Activated naive CD4-positive, alpha-beta T cell treated with anti-CD3 and anti-CD28 coated beads, Interleukin-2, amount 10 ng/mL, durations not matched to agents 7 days and 5 days (primary cell): Measurements from ENCODE around the gene NBEA.

Experiments
- CTCF ChIA-PET: fragments of 350-600 bp; sonication (Branson Sonifier 250); formaldehyde crosslinking; loops from one replicate; lab custom pipeline; 2021; ENCODE audit warnings: antibody characterized with exemption; lab: Charles Lee
- DNase-seq: peaks from one replicate; pipeline ENCODE4 v3.0.0-alpha.2; 2020
- H3K27ac Mint-ChIP-seq: one replicate; pipeline ENCODE4 v1.8.0; 2021; ENCODE audit warnings: mild to moderate bottlenecking, moderate library complexity, mixed read lengths
- H3K27me3 Mint-ChIP-seq: one replicate; pipeline ENCODE4 v1.8.0; 2021; ENCODE audit warnings: mild to moderate bottlenecking, mixed read lengths
- H3K36me3 Mint-ChIP-seq: one replicate; pipeline ENCODE4 v1.8.0; 2021; ENCODE audit warnings: mixed read lengths
- H3K4me1 Mint-ChIP-seq: one replicate; pipeline ENCODE4 v1.8.0; 2021; ENCODE audit warnings: mixed read lengths
- H3K4me3 Mint-ChIP-seq: one replicate; pipeline ENCODE4 v1.8.0; 2021; ENCODE audit warnings: mild to moderate bottlenecking, moderate library complexity, mixed read lengths
- H3K9me3 Mint-ChIP-seq: one replicate; pipeline ENCODE4 v1.8.0; 2021; ENCODE audit warnings: mixed read lengths

NBEA gene

GRCh38 chr13:35524171-35524570 lies 582.1 kb downstream of the NBEA start:
- CTCF ChIA-PET: no interaction called here
- no peaks in the 10 kb centered on the region for H3K4me1 Mint-ChIP-seq
- no peak overlapping the region for H3K4me3 Mint-ChIP-seq
- no peak overlapping the region for H3K27ac Mint-ChIP-seq
- H3K36me3 Mint-ChIP-seq: no peaks in the 10 kb centered on the region
- H3K27me3 Mint-ChIP-seq: no peaks in the 10 kb centered on the region
- DNase-seq: no peak
- no peaks in the 10 kb centered on the region for H3K9me3 Mint-ChIP-seq

GRCh38 chr13:35526577-35526976 lies 584.5 kb downstream of the NBEA start:
- no peak overlapping the region for H3K27ac Mint-ChIP-seq
- no peaks in the 10 kb centered on the region for H3K4me1 Mint-ChIP-seq
- no peaks in the 10 kb centered on the region for H3K36me3 Mint-ChIP-seq
- DNase-seq: no peak
- H3K9me3 Mint-ChIP-seq: no peaks in the 10 kb centered on the region
- CTCF ChIA-PET: no interaction called here
- no peaks in the 10 kb centered on the region for H3K27me3 Mint-ChIP-seq
- no peak overlapping the region for H3K4me3 Mint-ChIP-seq

GRCh38 chr13:35527451-35527850 lies 585.4 kb downstream of the NBEA start:
- no peaks in the 10 kb centered on the region for H3K27me3 Mint-ChIP-seq
- no peaks in the 10 kb centered on the region for H3K9me3 Mint-ChIP-seq
- H3K4me1 Mint-ChIP-seq: no peaks in the 10 kb centered on the region
- H3K27ac Mint-ChIP-seq: no peak overlapping the region
- H3K36me3 Mint-ChIP-seq: no peaks in the 10 kb centered on the region
- CTCF ChIA-PET: no interaction called here
- no peak overlapping the region for H3K4me3 Mint-ChIP-seq
- no peak for DNase-seq

GRCh38 chr13:35530147-35530546 lies 588.1 kb downstream of the NBEA start:
- CTCF ChIA-PET: no interaction called here

GRCh38 chr13:35530581-35530980 lies 588.5 kb downstream of the NBEA start:
- no peaks in the 10 kb centered on the region for H3K27me3 Mint-ChIP-seq
- no peaks in the 10 kb centered on the region for H3K9me3 Mint-ChIP-seq
- H3K27ac Mint-ChIP-seq: no peak overlapping the region
- CTCF ChIA-PET: interaction anchor here (1.0 kb wide), 1 partner anchor 14 kb away, joined by 3 read pairs; no protein-coding TSS in a partner anchor
- H3K4me1 Mint-ChIP-seq: no peaks in the 10 kb centered on the region
- H3K4me3 Mint-ChIP-seq: no peak overlapping the region
- no peaks in the 10 kb centered on the region for H3K36me3 Mint-ChIP-seq
- DNase-seq: no peak

More at GRCh38 chr13:35530147-35530546, 588.1 kb downstream of the NBEA start:
- H3K27ac Mint-ChIP-seq: no peak overlapping the region
- H3K36me3 Mint-ChIP-seq: no peaks in the 10 kb centered on the region
- H3K9me3 Mint-ChIP-seq: no peaks in the 10 kb centered on the region
- H3K4me1 Mint-ChIP-seq: no peaks in the 10 kb centered on the region
- no peak for DNase-seq
- H3K27me3 Mint-ChIP-seq: no peaks in the 10 kb centered on the region
- no peak overlapping the region for H3K4me3 Mint-ChIP-seq

- Mint-ChIP-seq H3K4me1 (no peaks in the 10 kb centered on the region), H3K36me3 (no peaks in the 10 kb centered on the region), H3K9me3 (no peaks in the 10 kb centered on the region), H3K4me3 (no peak overlapping the region), H3K27ac (no peak overlapping the region), H3K27me3 (no peaks in the 10 kb centered on the region)
- no peak for DNase-seq
- CTCF ChIA-PET: interaction anchor here (1.0 kb wide), 1 partner anchor 13 kb away, joined by 3 read pairs; no protein-coding TSS in a partner anchor
Observed at GRCh38 chr13:35531526-35531925, 589.5 kb downstream of the NBEA start.

GRCh38 chr13:35534343-35534742 lies 592.3 kb downstream of the NBEA start:
- H3K27me3 Mint-ChIP-seq: no peaks in the 10 kb centered on the region
- CTCF ChIA-PET: interaction anchor here (1.4 kb wide), 1 partner anchor 16 kb away, joined by 3 read pairs; no protein-coding TSS in a partner anchor
- H3K9me3 Mint-ChIP-seq: no peaks in the 10 kb centered on the region
- no peak overlapping the region for H3K27ac Mint-ChIP-seq
- no peaks in the 10 kb centered on the region for H3K4me1 Mint-ChIP-seq
- H3K36me3 Mint-ChIP-seq: no peaks in the 10 kb centered on the region
- no peak for DNase-seq
- no peak overlapping the region for H3K4me3 Mint-ChIP-seq

- Mint-ChIP-seq H3K9me3 (no peaks in the 10 kb centered on the region), H3K36me3 (no peaks in the 10 kb centered on the region), H3K4me3 (no peak overlapping the region), H3K27me3 (no peaks in the 10 kb centered on the region), H3K4me1 (no peaks in the 10 kb centered on the region), H3K27ac (no peak overlapping the region)
- CTCF ChIA-PET: no interaction called here
- no peak for DNase-seq
Observed at GRCh38 chr13:35548790-35549189, 606.7 kb downstream of the NBEA start.

- no peak for DNase-seq
- H3K9me3 Mint-ChIP-seq: no peaks in the 10 kb centered on the region
- no peak overlapping the region for H3K27ac Mint-ChIP-seq
- no peak overlapping the region for H3K4me3 Mint-ChIP-seq
- no peaks in the 10 kb centered on the region for H3K4me1 Mint-ChIP-seq
- no peaks in the 10 kb centered on the region for H3K36me3 Mint-ChIP-seq
- CTCF ChIA-PET: interaction anchor here (0.6 kb wide), 1 partner anchor 1032 kb away, joined by 3 read pairs; no protein-coding TSS in a partner anchor
- H3K27me3 Mint-ChIP-seq: no peaks in the 10 kb centered on the region
Observed at GRCh38 chr13:35549481-35549880, 607.4 kb downstream of the NBEA start.

- Mint-ChIP-seq H3K4me1 (no peaks in the 10 kb centered on the region), H3K27me3 (no peaks in the 10 kb centered on the region), H3K36me3 (no peaks in the 10 kb centered on the region), H3K4me3 (no peak overlapping the region), H3K9me3 (no peaks in the 10 kb centered on the region), H3K27ac (no peak overlapping the region)
- DNase-seq: no peak
- CTCF ChIA-PET: no interaction called here
Observed at GRCh38 chr13:35552172-35552844, 610.2 kb downstream of the NBEA start.

- DNase-seq: no peak
- no peaks in the 10 kb centered on the region for H3K9me3 Mint-ChIP-seq
- H3K4me3 Mint-ChIP-seq: no peak overlapping the region
- H3K4me1 Mint-ChIP-seq: no peaks in the 10 kb centered on the region
- no peaks in the 10 kb centered on the region for H3K36me3 Mint-ChIP-seq
- no peaks in the 10 kb centered on the region for H3K27me3 Mint-ChIP-seq
- H3K27ac Mint-ChIP-seq: no peak overlapping the region
- CTCF ChIA-PET: no interaction called here
Observed at GRCh38 chr13:35554972-35555623, 613.0 kb downstream of the NBEA start.

- H3K4me3 Mint-ChIP-seq: no peak overlapping the region
- H3K27me3 Mint-ChIP-seq: no peaks in the 10 kb centered on the region
- no peaks in the 10 kb centered on the region for H3K4me1 Mint-ChIP-seq
- H3K27ac Mint-ChIP-seq: no peak overlapping the region
- DNase-seq: no peak
- CTCF ChIA-PET: no interaction called here
- H3K36me3 Mint-ChIP-seq: no peaks in the 10 kb centered on the region
- H3K9me3 Mint-ChIP-seq: no peaks in the 10 kb centered on the region
Observed at GRCh38 chr13:35557475-35557874, 615.4 kb downstream of the NBEA start.

- CTCF ChIA-PET: no interaction called here
Observed at GRCh38 chr13:35561540-35561939, 619.5 kb downstream of the NBEA start.

GRCh38 chr13:35565273-35565672 lies 623.2 kb downstream of the NBEA start:
- CTCF ChIA-PET: no interaction called here
- Mint-ChIP-seq H3K4me1 (no peaks in the 10 kb centered on the region), H3K27me3 (no peaks in the 10 kb centered on the region), H3K36me3 (no peaks in the 10 kb centered on the region), H3K4me3 (no peak overlapping the region), H3K9me3 (no peaks in the 10 kb centered on the region), H3K27ac (no peak overlapping the region)
- DNase-seq: no peak

More at GRCh38 chr13:35561540-35561939, 619.5 kb downstream of the NBEA start:
- DNase-seq: no peak
- Mint-ChIP-seq H3K9me3 (no peaks in the 10 kb centered on the region), H3K4me1 (no peaks in the 10 kb centered on the region), H3K27ac (no peak overlapping the region), H3K36me3 (no peaks in the 10 kb centered on the region), H3K27me3 (no peaks in the 10 kb centered on the region), H3K4me3 (no peak overlapping the region)

GRCh38 chr13:35566340-35566739 lies 624.3 kb downstream of the NBEA start:
- CTCF ChIA-PET: no interaction called here
- Mint-ChIP-seq H3K4me1 (no peaks in the 10 kb centered on the region), H3K27me3 (no peaks in the 10 kb centered on the region), H3K9me3 (no peaks in the 10 kb centered on the region), H3K4me3 (no peak overlapping the region), H3K36me3 (no peaks in the 10 kb centered on the region), H3K27ac (no peak overlapping the region)
- DNase-seq: no peak
